Limb (tissue), 2 donors: ENCODE data around the gene SERPINA12.

Source experiments
- DNase-seq, 2 donors: peaks; one replicate each; pipeline ENCODE4 v3.0.0-alpha.2; 2016; ENCODE audit errors: extremely low spot score in 2 of 2

SERPINA12 gene, protein sequence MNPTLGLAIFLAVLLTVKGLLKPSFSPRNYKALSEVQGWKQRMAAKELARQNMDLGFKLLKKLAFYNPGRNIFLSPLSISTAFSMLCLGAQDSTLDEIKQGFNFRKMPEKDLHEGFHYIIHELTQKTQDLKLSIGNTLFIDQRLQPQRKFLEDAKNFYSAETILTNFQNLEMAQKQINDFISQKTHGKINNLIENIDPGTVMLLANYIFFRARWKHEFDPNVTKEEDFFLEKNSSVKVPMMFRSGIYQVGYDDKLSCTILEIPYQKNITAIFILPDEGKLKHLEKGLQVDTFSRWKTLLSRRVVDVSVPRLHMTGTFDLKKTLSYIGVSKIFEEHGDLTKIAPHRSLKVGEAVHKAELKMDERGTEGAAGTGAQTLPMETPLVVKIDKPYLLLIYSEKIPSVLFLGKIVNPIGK

DNA sequence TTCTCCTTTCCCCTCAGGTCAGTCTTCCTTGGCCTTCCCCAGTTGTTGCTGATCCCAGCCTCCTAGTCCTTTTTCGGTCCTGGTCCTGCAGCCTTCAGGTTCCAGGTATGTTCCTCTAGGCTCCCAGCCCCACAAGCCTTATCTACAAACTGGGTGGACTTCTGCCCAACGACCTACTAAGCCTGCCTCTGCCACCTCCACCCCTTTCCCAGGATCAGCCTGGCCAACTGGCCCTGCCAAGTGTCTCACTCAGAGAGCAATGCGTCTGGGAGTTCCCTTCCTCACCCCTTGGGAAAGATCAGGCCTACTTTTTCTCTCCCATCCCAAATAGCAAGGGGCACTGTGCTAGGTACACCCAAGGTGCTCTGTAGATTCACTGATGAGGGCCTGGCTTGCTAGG lies at the start of gene SERPINA12:
TSS of gene SERPINA12 (minus strand) at position 114 of the 400 bp plus-strand sequence. CDS start 11,072 bp downstream, outside the sequence.
- DNase-seq = no peak

- DNase-seq = no peak
These were observed 49.6 kb upstream of the SERPINA12 start for GRCh38 chr14:94558842-94559241.

DNA sequence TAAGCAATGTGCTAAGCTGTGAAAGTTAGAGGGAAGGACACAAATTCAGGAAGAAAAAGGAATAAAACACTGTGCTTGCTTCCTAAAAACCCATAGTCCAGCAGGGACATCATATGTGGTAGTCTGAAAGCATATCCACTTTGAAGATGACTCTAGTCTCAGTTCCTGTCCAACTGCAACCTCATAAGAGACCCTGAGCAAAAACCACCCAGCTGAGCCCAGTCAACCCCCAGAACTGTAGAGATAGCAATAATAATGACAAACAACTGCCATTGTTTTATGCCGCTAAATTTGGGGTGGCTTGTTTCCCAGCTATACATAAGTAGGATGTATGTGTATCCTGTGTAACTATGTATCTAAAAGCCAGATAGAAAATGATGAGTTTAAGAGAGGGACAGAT lies 48.1 kb upstream of the SERPINA12 start:
- no peak for DNase-seq

- DNase-seq = peak in 1 of 2 donors; percentile 7
These were observed 46.7 kb upstream of the SERPINA12 start for GRCh38 chr14:94555991-94556390.

GRCh38 chr14:94550041-94550440 lies 40.8 kb upstream of the SERPINA12 start:
- DNase-seq = no peak

GRCh38 chr14:94548999-94549985 lies 40.0 kb upstream of the SERPINA12 start:
- peak; percentile 49 to 86 for DNase-seq

- DNase-seq = no peak
These were observed 39.1 kb upstream of the SERPINA12 start for GRCh38 chr14:94548131-94548998.

DNA sequence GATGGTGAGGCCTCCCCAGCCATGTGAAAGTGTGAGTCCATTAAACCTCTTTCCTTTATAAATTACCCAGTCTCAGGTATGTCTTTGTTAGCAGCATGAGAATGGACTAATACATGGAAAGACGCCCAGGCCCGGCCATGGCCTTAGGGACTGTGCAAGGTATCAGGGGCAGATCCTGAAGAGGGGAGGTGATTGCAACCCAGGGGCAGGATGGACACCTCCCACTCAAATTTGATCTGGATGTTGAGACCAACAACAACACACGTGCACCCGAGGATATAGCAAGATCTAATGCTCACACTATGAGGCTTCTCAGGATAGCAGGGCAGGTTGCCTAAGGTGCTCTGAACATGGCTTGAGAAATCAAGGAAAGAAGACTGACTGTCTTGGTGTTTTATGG lies 38.5 kb upstream of the SERPINA12 start:
- no peak for DNase-seq

GRCh38 chr14:94547151-94547680 lies 37.9 kb upstream of the SERPINA12 start:
- no peak for DNase-seq

DNA sequence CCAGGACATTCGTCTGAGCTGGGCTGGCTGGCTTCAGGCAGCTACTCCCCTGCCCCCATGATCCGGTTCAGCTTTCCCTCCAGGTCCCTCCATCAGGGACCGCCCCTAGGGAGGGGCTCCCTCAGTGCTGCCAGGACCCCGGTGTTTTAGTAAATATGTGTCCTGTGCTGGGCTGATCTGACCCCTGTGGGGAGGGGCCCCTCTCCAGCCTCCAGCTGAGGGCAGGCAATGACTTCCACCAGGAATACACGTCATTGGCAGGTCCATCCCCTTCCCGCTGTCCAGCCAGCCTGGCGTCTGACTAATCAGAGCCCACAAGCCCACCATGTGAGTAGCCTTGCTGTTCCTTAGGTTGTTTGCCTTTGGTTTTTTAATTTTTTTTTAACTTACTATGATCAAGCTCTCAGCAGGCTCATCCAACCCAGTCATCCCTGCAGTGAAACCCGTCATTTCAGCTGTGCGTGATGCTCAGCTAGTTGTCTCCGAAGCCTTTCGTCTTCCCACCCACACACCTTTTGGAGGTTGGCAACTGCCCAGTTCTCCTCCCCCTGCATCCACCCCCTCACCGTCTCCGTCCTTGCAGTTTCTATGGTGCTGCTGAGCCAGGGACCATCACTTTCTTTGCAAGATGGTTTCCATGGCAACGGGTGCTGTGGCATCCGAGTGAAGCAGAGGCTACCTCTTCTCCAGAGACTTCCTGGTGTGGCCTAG lies 36.0 kb upstream of the SERPINA12 start:
- DNase-seq = no peak

- DNase-seq = no peak
These were observed 35.5 kb upstream of the SERPINA12 start for GRCh38 chr14:94544726-94545125.

GRCh38 chr14:94543449-94544124 lies 34.3 kb upstream of the SERPINA12 start:
- no peak for DNase-seq

DNA sequence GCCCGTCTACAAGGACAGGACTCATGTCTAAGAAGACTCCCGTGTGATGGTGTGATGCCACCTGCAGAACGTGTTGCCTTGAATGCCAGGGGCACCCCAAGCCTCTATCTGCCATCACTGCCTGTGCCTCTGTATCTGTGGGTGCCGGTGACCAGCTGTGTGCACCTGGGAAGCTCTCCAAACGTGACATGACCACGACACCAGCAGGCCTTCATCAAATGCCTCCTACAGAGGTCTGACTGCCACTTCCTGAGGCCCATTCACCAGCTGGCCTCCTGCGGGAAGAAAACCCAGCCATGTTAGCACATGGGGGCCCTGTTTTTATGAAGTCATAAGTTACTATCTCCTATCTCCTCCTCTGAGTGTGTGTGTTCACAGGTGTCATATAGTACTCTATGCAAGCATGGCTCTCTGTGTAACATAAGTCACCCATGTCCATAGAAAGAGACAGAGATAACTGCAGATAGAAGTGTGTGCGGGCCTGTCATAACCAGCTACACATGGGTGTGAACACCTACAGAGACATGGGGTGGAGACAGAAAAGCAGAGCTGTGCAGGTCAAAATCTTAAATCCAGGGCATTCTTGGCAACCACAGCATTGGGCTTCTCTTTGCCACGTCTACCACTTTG lies 33.7 kb upstream of the SERPINA12 start:
- no peak for DNase-seq

DNA sequence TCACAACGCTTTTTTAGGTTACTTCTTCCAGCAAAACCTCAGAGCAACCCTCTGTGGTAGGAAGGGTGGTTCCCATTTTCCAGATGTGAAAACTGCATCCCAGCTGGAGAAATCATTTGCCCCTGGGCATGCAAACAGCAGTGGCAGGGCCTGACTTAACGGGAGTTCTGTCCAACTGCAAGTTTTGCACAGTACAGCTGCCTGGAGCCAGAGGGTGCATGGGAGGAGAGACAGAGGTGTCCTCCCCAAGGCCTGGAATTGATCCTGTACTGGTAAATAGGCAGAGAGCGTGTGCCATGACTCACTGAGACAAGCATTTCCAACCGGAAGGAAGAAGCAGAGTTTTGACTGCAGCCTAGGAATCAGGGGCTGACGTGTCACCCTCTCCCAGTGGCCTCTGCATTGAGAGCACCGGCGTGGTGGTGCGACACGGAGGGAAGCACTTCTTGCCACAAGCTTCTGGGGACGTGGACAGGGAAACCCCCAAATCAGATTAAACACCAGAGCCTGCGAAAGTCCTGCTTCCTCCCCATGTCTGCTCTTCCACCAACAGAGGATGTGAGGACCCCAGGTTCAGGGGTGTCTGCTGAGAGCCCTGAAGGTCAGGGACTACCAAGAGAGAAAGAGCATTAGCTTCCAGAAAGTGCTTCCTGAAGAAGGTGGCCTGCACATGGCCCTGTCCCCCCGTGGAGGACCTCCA lies 33.0 kb upstream of the SERPINA12 start:
- DNase-seq = no peak

DNA sequence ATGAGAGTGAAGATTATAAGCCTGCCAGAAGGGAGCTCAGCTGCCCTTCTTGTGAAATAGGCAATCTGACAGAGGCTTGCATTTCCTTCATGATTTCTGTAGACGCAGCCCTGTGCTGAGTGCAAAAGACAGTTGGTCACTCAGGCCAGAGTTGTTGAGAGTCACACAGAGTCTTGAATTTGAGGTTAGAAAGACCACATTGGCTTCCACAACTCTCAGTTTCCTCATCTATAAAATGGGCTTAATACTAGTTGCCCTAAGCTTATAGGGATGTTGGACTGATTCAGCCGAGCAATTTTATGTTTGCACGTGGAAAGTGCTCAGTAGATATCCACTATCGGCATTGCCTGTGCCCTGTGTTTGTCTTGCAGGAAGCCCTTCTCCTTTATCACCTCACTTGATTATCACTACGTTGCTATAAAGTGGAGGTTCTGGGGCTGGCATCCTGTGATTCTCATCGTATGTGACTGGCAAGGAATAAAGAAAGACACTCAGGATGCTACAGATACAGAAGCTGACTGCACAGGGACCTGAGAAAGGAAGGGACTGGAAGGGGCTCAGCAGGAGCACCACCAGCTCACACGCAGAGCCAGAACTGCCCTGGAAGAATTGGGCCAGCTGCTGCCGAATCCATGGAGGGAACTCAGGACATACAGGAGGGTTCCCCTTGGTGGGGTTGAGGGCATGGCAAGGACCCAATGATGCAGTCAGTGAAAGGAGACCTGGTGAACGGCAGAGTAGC lies 32.1 kb upstream of the SERPINA12 start:
- no peak for DNase-seq

- no peak for DNase-seq
These were observed 30.9 kb upstream of the SERPINA12 start for GRCh38 chr14:94540031-94540794.

DNA sequence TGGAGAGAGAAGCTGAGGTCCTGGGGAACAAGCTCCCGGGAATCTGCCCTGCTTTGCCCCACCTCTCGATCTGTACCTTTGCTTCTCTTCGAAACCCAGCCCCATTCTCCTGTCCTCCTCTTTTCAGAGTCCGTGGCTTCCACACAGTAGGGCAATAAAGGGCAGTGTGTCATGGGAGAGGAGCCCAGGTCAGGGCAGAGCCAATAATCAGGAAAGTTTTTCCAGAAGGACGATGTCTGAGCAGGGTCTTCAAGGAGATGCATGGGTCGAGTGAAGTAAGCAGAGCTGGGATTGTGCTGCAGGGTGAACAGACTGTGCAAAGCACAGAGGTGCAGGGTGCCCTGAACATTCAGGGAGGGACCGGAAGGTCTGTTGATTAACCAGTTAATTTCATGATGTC lies 29.9 kb upstream of the SERPINA12 start:
- DNase-seq = no peak
